NB4 (cell line): ENCODE results near the gene TNXB.
"Not testable (repeated sequence)": the region's sequence is repeated elsewhere in the genome, so short reads cannot be mapped to it uniquely, and the experiment has no call there.

Source experiments
- DNase-seq: peaks from one replicate; pipeline ENCODE4 v3.0.0; 2010; ENCODE audit warnings: low read depth
- H3K4me3 ChIP-seq: one replicate; pipeline ENCODE4 v1.5.1; 2011; ENCODE audit warnings: mild to moderate bottlenecking, low read depth, low read length, moderate library complexity
- CTCF ChIP-seq: IDR thresholded peaks from one replicate; pipeline ENCODE4 v1.5.1; 2012; ENCODE audit warnings: low read depth, low read length
- MYC ChIP-seq: IDR thresholded peaks from 2 replicates; pipeline ENCODE4 v1.6.1; 2011; ENCODE audit warnings: low read depth, low read length
- POLR2A ChIP-seq: IDR thresholded peaks from 2 replicates; pipeline ENCODE4 v1.6.1; 2011; ENCODE audit warnings: mild to moderate bottlenecking; ENCODE audit not compliant: insufficient read length; ENCODE audit errors: extremely low read depth
- TF ChIP-seq, protein P1 (sequence below): IDR thresholded peaks from 2 replicates; pipeline ENCODE4 v1.6.1; 2011; ENCODE audit warnings: low read depth, low read length

Gene TNXB

GRCh38 chr6:32148289-32149091 is 39.4 kb upstream of the TNXB start:
- no peak for TF ChIP-seq CTCF
- TF ChIP-seq POLR2A, result no peak
- TF ChIP-seq MYC, result no peak
- TF ChIP-seq, protein P1, sequence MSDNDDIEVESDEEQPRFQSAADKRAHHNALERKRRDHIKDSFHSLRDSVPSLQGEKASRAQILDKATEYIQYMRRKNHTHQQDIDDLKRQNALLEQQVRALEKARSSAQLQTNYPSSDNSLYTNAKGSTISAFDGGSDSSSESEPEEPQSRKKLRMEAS, result no peak
- no peak overlapping the region for H3K4me3 ChIP-seq
- DNase-seq, result no peak

GRCh38 chr6:32147401-32148132 is 38.4 kb upstream of the TNXB start:
- TF ChIP-seq POLR2A (no peak), CTCF (peak; percentile 11), MYC (no peak)
- TF ChIP-seq, protein P1, result no peak
- DNase-seq, result peak; percentile 31
- H3K4me3 ChIP-seq, result no peak overlapping the region

DNA sequence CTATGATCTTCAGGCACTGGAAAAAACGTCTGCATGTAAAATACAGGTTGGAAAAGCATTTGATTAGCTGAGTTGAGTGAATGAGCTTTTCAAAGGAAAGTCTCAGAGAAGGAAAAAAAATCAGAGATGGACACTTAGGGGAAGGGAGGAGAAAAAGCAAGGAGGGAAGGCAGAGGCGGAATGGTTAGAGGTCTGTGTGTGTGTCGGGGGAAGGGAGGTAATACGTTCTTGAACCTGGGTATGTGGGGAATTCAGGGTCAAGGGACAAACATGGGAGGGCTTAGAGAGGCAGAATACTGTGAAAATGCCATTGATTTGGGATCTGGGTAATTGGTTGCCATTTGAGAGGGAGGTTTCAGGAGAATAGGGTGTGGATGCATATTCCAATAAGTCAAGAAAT is 37.5 kb upstream of the TNXB start:
- H3K4me3 ChIP-seq, result no peak overlapping the region
- DNase-seq, result no peak
- TF ChIP-seq, protein P1, result no peak

DNA sequence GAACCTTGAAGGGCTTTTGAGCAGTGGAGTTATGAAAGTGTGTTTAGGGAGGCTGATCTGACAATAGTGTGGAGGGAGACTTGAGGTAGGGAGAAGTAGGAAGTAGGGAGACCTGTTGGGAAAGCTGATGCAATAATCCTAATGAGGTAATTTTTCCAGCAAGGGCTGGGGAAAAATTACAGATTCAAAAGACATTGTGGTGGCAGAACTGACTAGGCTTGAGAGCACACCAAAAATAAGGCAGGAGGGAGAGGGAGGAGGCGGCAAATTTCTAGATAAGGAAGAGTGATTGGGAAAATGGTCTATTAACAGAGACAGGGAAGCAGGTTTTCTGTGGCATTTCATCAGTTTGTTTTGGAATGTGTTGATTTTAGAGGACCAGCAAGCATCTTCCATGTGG is 37.1 kb upstream of the TNXB start:
- TF ChIP-seq POLR2A (no peak), CTCF (no peak), MYC (no peak)
- TF ChIP-seq, protein P1, result no peak
- no peak for DNase-seq
- no peak overlapping the region for H3K4me3 ChIP-seq

DNA sequence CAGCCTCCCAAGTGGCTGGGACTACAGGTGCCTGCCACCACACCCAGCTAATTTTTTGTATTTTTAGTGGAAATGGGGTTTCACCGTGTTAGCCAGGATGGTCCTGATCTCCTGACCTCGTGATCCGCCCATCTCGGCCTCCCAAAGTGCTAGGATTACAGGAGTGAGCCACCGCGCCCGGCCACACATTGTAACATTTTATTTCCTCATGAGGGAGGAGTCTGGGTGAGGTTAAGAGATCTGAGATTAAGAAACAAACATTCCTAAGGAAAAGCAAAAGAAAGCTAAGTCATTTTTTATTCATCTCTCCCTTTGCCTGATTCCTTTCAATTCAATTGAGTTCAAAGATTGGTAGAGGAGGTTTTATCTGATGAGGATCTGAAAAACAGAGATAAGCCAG is 35.1 kb upstream of the TNXB start:
- not testable (repeated sequence) for H3K4me3 ChIP-seq, DNase-seq

DNA sequence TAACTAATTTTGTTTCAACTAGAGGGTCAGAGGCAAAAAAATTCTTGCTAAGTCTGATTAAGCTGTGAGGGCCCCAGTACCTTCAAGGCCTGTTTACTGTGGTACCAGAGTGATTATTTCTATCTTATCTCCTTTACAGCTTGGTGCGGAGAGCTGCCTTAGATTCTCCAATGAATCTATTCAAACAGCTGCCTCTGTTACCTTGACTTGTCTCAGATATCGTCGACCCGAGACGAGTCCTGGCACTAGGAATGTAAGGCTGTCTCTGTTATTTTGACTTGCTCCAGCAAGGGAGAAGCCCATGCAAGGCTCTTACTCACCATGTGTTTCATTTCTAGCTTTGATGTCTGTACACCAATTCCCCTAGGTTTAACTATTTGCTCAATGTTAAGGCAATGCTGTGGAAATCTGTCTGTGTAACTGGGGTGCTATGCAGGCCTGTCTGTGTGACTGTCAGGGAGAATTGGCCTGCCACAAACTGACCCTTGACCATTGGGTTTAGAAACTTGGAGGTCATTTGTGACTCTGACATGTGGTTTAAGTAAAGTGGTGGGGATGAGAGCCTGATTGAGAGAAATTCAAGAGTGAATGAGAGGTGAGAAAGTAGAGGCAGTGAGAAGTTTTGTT is 31.4 kb upstream of the TNXB start:
- no peak for DNase-seq
- H3K4me3 ChIP-seq, result no peak overlapping the region
- TF ChIP-seq CTCF, result no peak
- no peak for TF ChIP-seq POLR2A
- TF ChIP-seq, protein P1, result no peak
- TF ChIP-seq MYC, result no peak
